Measurements from ENCODE around the gene KCNG1. TPM values are rescaled to one million over a fixed set of nuclear protein-coding genes. Genes with fewer than 3 reads are reported as not detected.
"Not testable (repeated sequence)": the region's sequence is repeated elsewhere in the genome, so short reads cannot be mapped to it uniquely, and the experiment has no call there.

Gene KCNG1
- total RNA-seq = 1 to 10 TPM; 4.0 to 4.3 TPM

- CTCF ChIA-PET = interaction anchor here (0.5 kb wide), 2 partner anchors 11 to 796 kb away, joined by 3 to 5 read pairs; no protein-coding TSS in a partner anchor
- POLR2A ChIA-PET = no interaction called here
Observed at GRCh38 chr20:51022803-51023616, at the start of gene KCNG1. Gene KCNG1 (minus strand): TSS chr20:51023107. CDS start chr20:51010338, 12,769 bp downstream.

GRCh38 chr20:51070621-51071020 is 47.7 kb upstream of the KCNG1 start:
- POLR2A ChIA-PET = no interaction called here
- CTCF ChIA-PET = no interaction called here

- CTCF ChIA-PET = no interaction called here
- POLR2A ChIA-PET = interaction anchor here (0.6 kb wide), 1 partner anchor 288 kb away, joined by 6 read pairs; no protein-coding TSS in a partner anchor
Observed at GRCh38 chr20:51067792-51068191, 44.9 kb upstream of the KCNG1 start.

- CTCF ChIA-PET = no interaction called here
Observed at GRCh38 chr20:51065615-51066014, 42.7 kb upstream of the KCNG1 start.

GRCh38 chr20:51064137-51064536 is 41.2 kb upstream of the KCNG1 start:
- POLR2A ChIA-PET = interaction anchor here (0.7 kb wide), 1 partner anchor 49 kb away, joined by 7 read pairs; no protein-coding TSS in a partner anchor
- CTCF ChIA-PET = no interaction called here

More at GRCh38 chr20:51065615-51066014, 42.7 kb upstream of the KCNG1 start:
- POLR2A ChIA-PET = no interaction called here

GRCh38 chr20:51062065-51062464 is 39.2 kb upstream of the KCNG1 start:
- CTCF ChIA-PET = no interaction called here
- POLR2A ChIA-PET = interaction anchor here (1.0 kb wide), 1 partner anchor 342 kb away, joined by 3 read pairs; no protein-coding TSS in a partner anchor

- ChIA-PET CTCF (no interaction called here), POLR2A (interaction anchor here (1.0 kb wide), 1 partner anchor 343 kb away, joined by 3 read pairs; no protein-coding TSS in a partner anchor)
Observed at GRCh38 chr20:51061418-51062045, 38.6 kb upstream of the KCNG1 start.

- ChIA-PET POLR2A (no interaction called here), CTCF (no interaction called here)
Observed at GRCh38 chr20:51060301-51060700, 37.4 kb upstream of the KCNG1 start.

- CTCF ChIA-PET = no interaction called here
- POLR2A ChIA-PET = no interaction called here
Observed at GRCh38 chr20:51059862-51060261, 37.0 kb upstream of the KCNG1 start.

GRCh38 chr20:51058017-51058416 is 35.1 kb upstream of the KCNG1 start:
- ChIA-PET POLR2A (interaction anchor here (0.6 kb wide), 1 partner anchor 1753 kb away, joined by 4 read pairs; no protein-coding TSS in a partner anchor), CTCF (no interaction called here)

- POLR2A ChIA-PET = no interaction called here
- CTCF ChIA-PET = no interaction called here
Observed at GRCh38 chr20:51054233-51054632, 31.3 kb upstream of the KCNG1 start.

- ChIA-PET CTCF (interaction anchor here (0.7 kb wide), 1 partner anchor 48 kb away, joined by 4 read pairs; no protein-coding TSS in a partner anchor), POLR2A (no interaction called here)
Observed at GRCh38 chr20:51050531-51051075, 27.7 kb upstream of the KCNG1 start.

- ChIA-PET CTCF (interaction anchor here (1.1 kb wide), 1 partner anchor 59 kb away, joined by 3 read pairs; no protein-coding TSS in a partner anchor), POLR2A (no interaction called here)
Observed at GRCh38 chr20:51046021-51046985, 23.4 kb upstream of the KCNG1 start.

GRCh38 chr20:51045492-51045891 is 22.6 kb upstream of the KCNG1 start:
- CTCF ChIA-PET, POLR2A ChIA-PET: not testable (repeated sequence)

- CTCF ChIA-PET = interaction anchor here (1.6 kb wide), 1 partner anchor 29 kb away, joined by 3 read pairs; no protein-coding TSS in a partner anchor
- POLR2A ChIA-PET = no interaction called here
Observed at GRCh38 chr20:51044796-51045195, 21.9 kb upstream of the KCNG1 start.

GRCh38 chr20:51043811-51044210 is 20.9 kb upstream of the KCNG1 start:
- POLR2A ChIA-PET = no interaction called here
- CTCF ChIA-PET = interaction anchor here (1.6 kb wide), 1 partner anchor 28 kb away, joined by 3 read pairs; no protein-coding TSS in a partner anchor

- ChIA-PET POLR2A (no interaction called here), CTCF (interaction anchor here (0.7 kb wide), 1 partner anchor 45 kb away, joined by 5 read pairs; no protein-coding TSS in a partner anchor)
Observed at GRCh38 chr20:51042657-51043247, 19.8 kb upstream of the KCNG1 start.

- POLR2A ChIA-PET = no interaction called here
- CTCF ChIA-PET = no interaction called here
Observed at GRCh38 chr20:51042064-51042463, 19.2 kb upstream of the KCNG1 start.

Measured in activated CD8-positive, alpha-beta memory T cell treated with anti-CD3 and anti-CD28 coated beads for 36 hours (primary cell).